ENCODE results near the gene RGS18.

GRCh38 chr1:192186197-192186596 lies 27.9 kb downstream of the RGS18 start:
- no peak for TF ChIP-seq CTCF (conservative IDR thresholded peaks at IDR 0.05; ENCODE audit: low read depth, low read length)
- no peak for TF ChIP-seq EZH2 (IDR thresholded peaks at IDR 0.05; ENCODE audit: low read length, unreplicated experiment)

Measured in PC-3 (cell line).